IMR-90 (cell line): ENCODE results near the gene CARD14.

Experiments used
- SMC3 ChIP-seq: fragments of 150-350 bp; IDR thresholded peaks from 2 replicates; pipeline ENCODE4 v1.6.1; 2016; ENCODE audit warnings: low read depth, mild to moderate bottlenecking, antibody characterized with exemption, low read length, moderate library complexity
- TF ChIP-seq, protein P1 (sequence below): conservative IDR thresholded peaks from 2 replicates; pipeline ENCODE4 v1.5.1; 2012; ENCODE audit warnings: mild to moderate bottlenecking, low read depth, low read length, improper control_type of control experiment

DNA sequence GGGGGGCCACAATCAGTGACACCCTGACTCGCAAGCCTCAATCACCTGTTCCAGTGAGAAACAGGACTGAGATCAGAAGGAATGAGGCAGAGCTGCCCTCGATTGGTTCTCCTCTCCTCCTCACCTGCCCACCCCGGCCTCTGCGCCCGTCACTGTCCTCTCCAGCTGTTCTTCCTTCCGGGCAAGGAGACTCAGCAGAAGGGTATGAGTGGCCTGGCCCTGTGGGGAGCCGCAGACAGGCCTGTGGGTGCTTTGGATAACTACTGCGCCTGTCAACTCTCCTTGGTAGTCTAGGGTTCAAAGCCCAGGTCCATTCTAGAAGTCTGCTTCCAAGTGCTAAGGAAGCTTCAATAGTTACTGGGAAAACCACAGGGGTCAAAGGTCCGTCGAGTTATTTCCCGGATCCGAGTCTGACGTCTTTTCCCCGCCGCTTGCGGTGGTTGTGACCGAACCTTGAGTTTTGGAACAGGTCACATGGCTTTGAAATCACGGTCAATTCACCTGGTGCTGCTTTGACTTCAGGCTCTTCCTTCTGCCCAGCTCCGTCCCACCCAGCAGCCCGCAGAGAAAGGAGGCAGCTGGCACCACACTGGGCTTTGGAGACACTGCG is 8.3 kb downstream of the CARD14 start:
- TF ChIP-seq, protein P1, sequence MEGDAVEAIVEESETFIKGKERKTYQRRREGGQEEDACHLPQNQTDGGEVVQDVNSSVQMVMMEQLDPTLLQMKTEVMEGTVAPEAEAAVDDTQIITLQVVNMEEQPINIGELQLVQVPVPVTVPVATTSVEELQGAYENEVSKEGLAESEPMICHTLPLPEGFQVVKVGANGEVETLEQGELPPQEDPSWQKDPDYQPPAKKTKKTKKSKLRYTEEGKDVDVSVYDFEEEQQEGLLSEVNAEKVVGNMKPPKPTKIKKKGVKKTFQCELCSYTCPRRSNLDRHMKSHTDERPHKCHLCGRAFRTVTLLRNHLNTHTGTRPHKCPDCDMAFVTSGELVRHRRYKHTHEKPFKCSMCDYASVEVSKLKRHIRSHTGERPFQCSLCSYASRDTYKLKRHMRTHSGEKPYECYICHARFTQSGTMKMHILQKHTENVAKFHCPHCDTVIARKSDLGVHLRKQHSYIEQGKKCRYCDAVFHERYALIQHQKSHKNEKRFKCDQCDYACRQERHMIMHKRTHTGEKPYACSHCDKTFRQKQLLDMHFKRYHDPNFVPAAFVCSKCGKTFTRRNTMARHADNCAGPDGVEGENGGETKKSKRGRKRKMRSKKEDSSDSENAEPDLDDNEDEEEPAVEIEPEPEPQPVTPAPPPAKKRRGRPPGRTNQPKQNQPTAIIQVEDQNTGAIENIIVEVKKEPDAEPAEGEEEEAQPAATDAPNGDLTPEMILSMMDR = no peak
- no peak for TF ChIP-seq SMC3
